HepG2 (cell line): ENCODE data around the gene AGXT. TPM values are rescaled to one million over a fixed set of nuclear protein-coding genes. Genes with fewer than 3 reads are reported as not detected.

Experiments
- GABPA ChIP-seq, 2 experiments: IDR thresholded peaks; 2 replicates each; pipeline ENCODE4 v1.6.1; 2011 to 2016; ENCODE audit warnings: low read depth in 2 of 2, low read length in 1 of 2, missing biosample characterization in 1 of 2, missing genetic modification characterization in 1 of 2
- GABPB1 ChIP-seq: IDR thresholded peaks from 2 replicates; pipeline ENCODE4 v1.6.1; 2016; ENCODE audit warnings: mild to moderate bottlenecking, missing genetic modification reagents, moderate library complexity, missing compliant biosample characterization
- HNF1A ChIP-seq, 2 experiments: sonication (generic) in 1 of 2; formaldehyde crosslinking in 1 of 2; IDR thresholded peaks; 2 replicates each; pipeline versions ENCODE4 v1.4.0 to v1.6.1; 2016 to 2020; ENCODE audit warnings: borderline replicate concordance in 1 of 2, low read depth in 1 of 2, mild to moderate bottlenecking in 1 of 2, missing genetic modification reagents in 1 of 2
- NPAS2 ChIP-seq: sonication (generic); formaldehyde crosslinking; IDR thresholded peaks from 2 replicates; pipeline ENCODE4 v1.8.0; 2022; ENCODE audit warnings: mild to moderate bottlenecking, missing genetic modification reagents, borderline replicate concordance
- ZNF326 ChIP-seq: sonication (generic); formaldehyde crosslinking; IDR thresholded peaks from 2 replicates; pipeline ENCODE4 v1.4.0; 2020; ENCODE audit warnings: missing genetic modification reagents, borderline replicate concordance
- ZNF550 ChIP-seq: sonication (generic); formaldehyde crosslinking; IDR thresholded peaks from 2 replicates; pipeline ENCODE4 v1.4.0; 2020; ENCODE audit warnings: mild to moderate bottlenecking, missing genetic modification reagents, borderline replicate concordance
- ZNF572 ChIP-seq: sonication (generic); formaldehyde crosslinking; IDR thresholded peaks from 2 replicates; pipeline ENCODE4 v1.5.1; 2020; ENCODE audit warnings: mild to moderate bottlenecking, missing genetic modification reagents
- ZNF580 ChIP-seq: IDR thresholded peaks from 2 replicates; pipeline ENCODE4 v1.6.1; 2016; ENCODE audit warnings: low read depth, borderline replicate concordance
- ZNF720 ChIP-seq: sonication (generic); formaldehyde crosslinking; IDR thresholded peaks from 2 replicates; pipeline ENCODE4 v1.4.0; 2020; ENCODE audit warnings: missing genetic modification reagents
- polyA plus RNA-seq, 8 experiments: library from polyadenylated mRNA; depleted of rRNA in 3 of 8; stranded (reverse) in 7 of 8; unstranded in 1 of 8; fragments of >200 nt; fragmentation: Illumina TruSeq in 4 of 8; extraction: Trizol in 4 of 8; gene quantifications; 2 replicates each; pipeline versions ENCODE4 v1.2.1 to v1.2.3, GENCODE V29; 2011 to 2016; ENCODE audit warnings: low read depth in 4 of 8, missing spikeins in 1 of 8, mixed read lengths in 1 of 8; ENCODE audit not compliant: insufficient read depth in 1 of 8
- total RNA-seq, 5 experiments: library from RNA; depleted of rRNA; stranded (reverse); fragments of >200 nt; fragmentation: Illumina TruSeq; extraction: Trizol; gene quantifications; 2 replicates each; pipeline ENCODE4 v1.2.3, GENCODE V29; 2016; ENCODE audit warnings: low read depth in 1 of 5
- TF ChIP-seq, protein P1 (sequence below): IDR thresholded peaks from 2 replicates; pipeline ENCODE4 v1.6.1; 2016; ENCODE audit warnings: control low read depth
- TF ChIP-seq, protein P2 (sequence below): sonication (generic); formaldehyde crosslinking; conservative IDR thresholded peaks from 2 replicates; pipeline ENCODE4 v1.4.0; 2020; ENCODE audit warnings: mild to moderate bottlenecking, missing genetic modification reagents, moderate library complexity
- TF ChIP-seq, protein P3 (sequence below): sonication (generic); formaldehyde crosslinking; IDR thresholded peaks from 2 replicates; pipeline ENCODE4 v1.5.0; 2020; ENCODE audit warnings: mild to moderate bottlenecking, missing genetic modification reagents
- TF ChIP-seq, protein P4 (sequence below): sonication (generic); formaldehyde crosslinking; conservative IDR thresholded peaks from 2 replicates; pipeline ENCODE4 v1.4.0; 2020; ENCODE audit warnings: missing genetic modification reagents

The AGXT gene
- total and polyA plus RNA-seq, 2 of the 13 experiments (the other 11 are each of a cell fraction or from before 2014, with no cell fraction given) = 41.9 to 96.1 TPM

GRCh38 chr2:240876475-240877251 is 8.0 kb downstream of the AGXT start (continued):
- TF ChIP-seq, protein P1, sequence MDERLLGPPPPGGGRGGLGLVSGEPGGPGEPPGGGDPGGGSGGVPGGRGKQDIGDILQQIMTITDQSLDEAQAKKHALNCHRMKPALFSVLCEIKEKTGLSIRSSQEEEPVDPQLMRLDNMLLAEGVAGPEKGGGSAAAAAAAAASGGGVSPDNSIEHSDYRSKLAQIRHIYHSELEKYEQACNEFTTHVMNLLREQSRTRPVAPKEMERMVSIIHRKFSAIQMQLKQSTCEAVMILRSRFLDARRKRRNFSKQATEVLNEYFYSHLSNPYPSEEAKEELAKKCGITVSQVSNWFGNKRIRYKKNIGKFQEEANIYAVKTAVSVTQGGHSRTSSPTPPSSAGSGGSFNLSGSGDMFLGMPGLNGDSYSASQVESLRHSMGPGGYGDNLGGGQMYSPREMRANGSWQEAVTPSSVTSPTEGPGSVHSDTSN (CRISPR knock-in tag) = no peak
- TF ChIP-seq, protein P2, sequence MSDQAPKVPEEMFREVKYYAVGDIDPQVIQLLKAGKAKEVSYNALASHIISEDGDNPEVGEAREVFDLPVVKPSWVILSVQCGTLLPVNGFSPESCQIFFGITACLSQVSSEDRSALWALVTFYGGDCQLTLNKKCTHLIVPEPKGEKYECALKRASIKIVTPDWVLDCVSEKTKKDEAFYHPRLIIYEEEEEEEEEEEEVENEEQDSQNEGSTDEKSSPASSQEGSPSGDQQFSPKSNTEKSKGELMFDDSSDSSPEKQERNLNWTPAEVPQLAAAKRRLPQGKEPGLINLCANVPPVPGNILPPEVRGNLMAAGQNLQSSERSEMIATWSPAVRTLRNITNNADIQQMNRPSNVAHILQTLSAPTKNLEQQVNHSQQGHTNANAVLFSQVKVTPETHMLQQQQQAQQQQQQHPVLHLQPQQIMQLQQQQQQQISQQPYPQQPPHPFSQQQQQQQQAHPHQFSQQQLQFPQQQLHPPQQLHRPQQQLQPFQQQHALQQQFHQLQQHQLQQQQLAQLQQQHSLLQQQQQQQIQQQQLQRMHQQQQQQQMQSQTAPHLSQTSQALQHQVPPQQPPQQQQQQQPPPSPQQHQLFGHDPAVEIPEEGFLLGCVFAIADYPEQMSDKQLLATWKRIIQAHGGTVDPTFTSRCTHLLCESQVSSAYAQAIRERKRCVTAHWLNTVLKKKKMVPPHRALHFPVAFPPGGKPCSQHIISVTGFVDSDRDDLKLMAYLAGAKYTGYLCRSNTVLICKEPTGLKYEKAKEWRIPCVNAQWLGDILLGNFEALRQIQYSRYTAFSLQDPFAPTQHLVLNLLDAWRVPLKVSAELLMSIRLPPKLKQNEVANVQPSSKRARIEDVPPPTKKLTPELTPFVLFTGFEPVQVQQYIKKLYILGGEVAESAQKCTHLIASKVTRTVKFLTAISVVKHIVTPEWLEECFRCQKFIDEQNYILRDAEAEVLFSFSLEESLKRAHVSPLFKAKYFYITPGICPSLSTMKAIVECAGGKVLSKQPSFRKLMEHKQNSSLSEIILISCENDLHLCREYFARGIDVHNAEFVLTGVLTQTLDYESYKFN (CRISPR knock-in tag) = peak; percentile 92
- TF ChIP-seq ZNF572 (CRISPR knock-in tag) = peak; percentile 81; the same call in 1 of the 2 replicates
- TF ChIP-seq GABPA (IDR thresholded peaks at IDR 0.05; ENCODE audit: low read depth, low read length) = no peak
- TF ChIP-seq GABPA (CRISPR knock-in tag; IDR thresholded peaks at IDR 0.05; ENCODE audit: low read depth) = peak; percentile 94
- no peak for TF ChIP-seq HNF1A (IDR thresholded peaks at IDR 0.05; ENCODE audit: low read depth)
- TF ChIP-seq HNF1A (CRISPR knock-in tag; IDR thresholded peaks at IDR 0.05; ENCODE audit: borderline replicate concordance) = peak; percentile 69; the same call in 1 of the 2 replicates
- TF ChIP-seq, protein P3, sequence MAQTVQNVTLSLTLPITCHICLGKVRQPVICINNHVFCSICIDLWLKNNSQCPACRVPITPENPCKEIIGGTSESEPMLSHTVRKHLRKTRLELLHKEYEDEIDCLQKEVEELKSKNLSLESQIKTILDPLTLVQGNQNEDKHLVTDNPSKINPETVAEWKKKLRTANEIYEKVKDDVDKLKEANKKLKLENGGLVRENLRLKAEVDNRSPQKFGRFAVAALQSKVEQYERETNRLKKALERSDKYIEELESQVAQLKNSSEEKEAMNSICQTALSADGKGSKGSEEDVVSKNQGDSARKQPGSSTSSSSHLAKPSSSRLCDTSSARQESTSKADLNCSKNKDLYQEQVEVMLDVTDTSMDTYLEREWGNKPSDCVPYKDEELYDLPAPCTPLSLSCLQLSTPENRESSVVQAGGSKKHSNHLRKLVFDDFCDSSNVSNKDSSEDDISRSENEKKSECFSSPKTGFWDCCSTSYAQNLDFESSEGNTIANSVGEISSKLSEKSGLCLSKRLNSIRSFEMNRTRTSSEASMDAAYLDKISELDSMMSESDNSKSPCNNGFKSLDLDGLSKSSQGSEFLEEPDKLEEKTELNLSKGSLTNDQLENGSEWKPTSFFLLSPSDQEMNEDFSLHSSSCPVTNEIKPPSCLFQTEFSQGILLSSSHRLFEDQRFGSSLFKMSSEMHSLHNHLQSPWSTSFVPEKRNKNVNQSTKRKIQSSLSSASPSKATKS (CRISPR knock-in tag) = no peak
- TF ChIP-seq ZNF326 (CRISPR knock-in tag) = no peak
- TF ChIP-seq ZNF580 (CRISPR knock-in tag) = peak; percentile 94; the same call in 1 of the 2 replicates
- TF ChIP-seq ZNF550 = no peak; the same call in 1 of the 2 replicates
- TF ChIP-seq GABPB1 (CRISPR knock-in tag) = peak; percentile 95
- TF ChIP-seq, protein P4, sequence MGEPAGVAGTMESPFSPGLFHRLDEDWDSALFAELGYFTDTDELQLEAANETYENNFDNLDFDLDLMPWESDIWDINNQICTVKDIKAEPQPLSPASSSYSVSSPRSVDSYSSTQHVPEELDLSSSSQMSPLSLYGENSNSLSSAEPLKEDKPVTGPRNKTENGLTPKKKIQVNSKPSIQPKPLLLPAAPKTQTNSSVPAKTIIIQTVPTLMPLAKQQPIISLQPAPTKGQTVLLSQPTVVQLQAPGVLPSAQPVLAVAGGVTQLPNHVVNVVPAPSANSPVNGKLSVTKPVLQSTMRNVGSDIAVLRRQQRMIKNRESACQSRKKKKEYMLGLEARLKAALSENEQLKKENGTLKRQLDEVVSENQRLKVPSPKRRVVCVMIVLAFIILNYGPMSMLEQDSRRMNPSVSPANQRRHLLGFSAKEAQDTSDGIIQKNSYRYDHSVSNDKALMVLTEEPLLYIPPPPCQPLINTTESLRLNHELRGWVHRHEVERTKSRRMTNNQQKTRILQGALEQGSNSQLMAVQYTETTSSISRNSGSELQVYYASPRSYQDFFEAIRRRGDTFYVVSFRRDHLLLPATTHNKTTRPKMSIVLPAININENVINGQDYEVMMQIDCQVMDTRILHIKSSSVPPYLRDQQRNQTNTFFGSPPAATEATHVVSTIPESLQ (CRISPR knock-in tag) = no peak
- no peak for TF ChIP-seq ZNF720 (CRISPR knock-in tag)
- no peak for TF ChIP-seq NPAS2 (CRISPR knock-in tag)
